ENCODE results near the gene TOP3B. TPM values are rescaled to one million over a fixed set of nuclear protein-coding genes. Genes with fewer than 3 reads are reported as not detected.

TOP3B gene
- total RNA-seq, 5 donors from 2014 or later (not counting 1 experiment from before 2014, with no cell fraction given), result 58.9 to 90.6 (median 65.9) TPM

DNA sequence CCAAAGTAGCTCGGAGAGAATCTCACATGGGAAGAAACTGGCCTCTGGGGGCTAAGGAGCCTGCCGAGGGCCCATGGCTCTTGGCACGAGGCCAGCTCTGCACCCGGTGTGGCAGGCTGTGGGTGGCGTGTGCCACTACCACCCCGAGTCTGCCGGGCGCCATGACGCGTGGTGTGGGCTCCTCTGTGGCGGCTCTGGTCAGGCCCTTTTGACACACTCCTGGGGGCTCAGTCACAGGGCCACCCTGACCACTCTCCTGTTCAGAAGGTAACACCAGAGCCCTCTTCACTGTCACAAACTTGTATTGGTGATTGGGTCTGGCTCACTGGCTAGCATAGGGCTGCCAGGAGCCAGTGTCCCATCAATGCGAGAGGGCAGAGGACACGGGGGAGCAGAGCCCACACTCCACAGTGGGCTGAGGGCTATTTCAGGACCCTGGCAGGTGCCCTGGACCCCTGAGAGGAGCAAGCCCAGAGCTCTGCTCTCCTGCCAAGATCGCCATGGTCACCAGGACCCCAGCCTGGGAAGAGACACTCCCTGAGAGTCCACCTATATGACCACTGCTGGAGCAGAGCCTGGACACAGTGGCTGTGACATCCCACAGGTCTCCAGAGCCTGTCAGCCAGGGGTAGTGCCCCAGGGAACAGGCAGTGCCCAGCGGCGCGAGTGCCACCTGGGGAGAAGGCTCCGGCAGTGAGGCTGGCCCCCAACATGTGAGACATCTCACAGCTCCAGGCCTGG lies 21.3 kb downstream of the TOP3B start:
- peaks cover 22% of the 10 kb centered on the region for H3K36me3 Mint-ChIP-seq
- ATAC-seq (replicated peaks in 1 of 4) (no peak), DNase-seq (no peak)
- H3K4me1 ChIP-seq (ENCODE audit: control insufficient read depth in 1 of 2, extremely low read depth in 1 of 2, insufficient read depth in 2 of 2, low read length in 2 of 2), result no peaks in the 10 kb centered on the region
- H3K27me3 Mint-ChIP-seq, result no peaks in the 10 kb centered on the region
- WGBS (ENCODE audit: insufficient coverage), result 93% methylated on average over 13 of the region's 18 CpGs
- peaks cover 31 to 48% of the 10 kb centered on the region in 2 donors for H3K36me3 ChIP-seq (ENCODE audit: control insufficient read depth in 2 of 2, extremely low read depth in 1 of 2, insufficient read depth in 1 of 2, low read length in 1 of 2)
- POLR2A ChIA-PET, result no interaction called here
- H3K4me1 Mint-ChIP-seq, result no peaks in the 10 kb centered on the region
- H3K9me3 ChIP-seq, result no peaks in the 10 kb centered on the region
- no peaks in the 10 kb centered on the region for H3K27me3 ChIP-seq (replicated peaks in 1 of 2; ENCODE audit: control insufficient read depth in 2 of 2, extremely low read depth in 1 of 2, insufficient read depth in 2 of 2, low read length in 1 of 2)
- H3K4me3 Mint-ChIP-seq, result no peak overlapping the region
- H3K27ac Mint-ChIP-seq, result no peak overlapping the region
- CTCF ChIA-PET, result no interaction called here
- no peak overlapping the region for H3K4me3 ChIP-seq (ENCODE audit: control insufficient read depth in 1 of 2, extremely low read depth in 1 of 2, low read length in 1 of 2)
- no peak overlapping the region for H3K27ac ChIP-seq (ENCODE audit: low read length)
- H3K9me3 Mint-ChIP-seq, result no peaks in the 10 kb centered on the region

DNA sequence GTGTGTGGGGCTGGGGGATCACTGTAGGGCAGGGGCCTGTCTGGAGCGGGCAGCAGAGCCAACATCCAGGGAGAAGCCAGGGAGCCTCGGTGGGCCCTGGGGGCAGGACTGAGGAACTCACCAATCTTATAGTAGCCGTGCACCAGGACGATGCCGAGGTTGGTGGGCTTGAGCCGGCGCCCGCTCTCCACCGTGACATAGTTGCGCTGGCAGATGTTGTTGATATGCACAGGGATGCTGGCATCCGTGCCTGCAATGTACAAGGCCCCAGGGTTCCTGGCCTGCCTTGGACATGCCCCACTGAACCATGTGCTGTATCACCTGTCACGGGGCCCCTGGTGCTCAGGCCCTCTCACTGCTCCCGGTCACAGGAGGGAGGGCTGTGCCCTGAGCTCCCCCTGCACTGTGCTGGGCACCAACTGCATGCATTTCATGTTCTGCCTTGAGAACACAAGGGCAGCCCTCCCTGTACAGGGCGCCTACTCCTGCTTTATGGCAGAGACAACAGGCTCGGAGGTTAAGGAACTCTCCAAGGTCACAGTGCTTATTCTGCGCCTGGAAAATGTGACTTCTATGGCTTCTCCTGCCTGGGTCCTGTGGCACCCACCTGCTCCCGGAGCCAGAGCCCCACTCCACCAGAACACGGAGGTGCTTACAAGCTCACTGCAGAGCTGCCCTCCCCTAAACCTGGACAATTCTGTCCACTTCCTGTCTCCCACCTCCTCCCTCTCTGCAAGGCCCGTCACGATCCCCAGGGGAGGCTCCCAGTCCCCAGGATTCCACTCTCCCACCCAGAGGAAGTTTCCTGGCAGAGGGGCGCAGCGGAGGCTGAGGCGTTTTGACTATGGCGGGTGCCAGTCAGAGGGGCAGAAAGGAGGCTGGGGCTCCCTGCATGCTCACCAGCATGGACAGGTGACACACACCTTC lies 22.1 kb downstream of the TOP3B start:
- H3K4me3 ChIP-seq (ENCODE audit: control insufficient read depth in 1 of 2, extremely low read depth in 1 of 2, low read length in 1 of 2), result no peak overlapping the region
- H3K9me3 ChIP-seq, result no peaks in the 10 kb centered on the region
- H3K36me3 ChIP-seq (ENCODE audit: control insufficient read depth in 2 of 2, extremely low read depth in 1 of 2, insufficient read depth in 1 of 2, low read length in 1 of 2), result peaks cover 26 to 42% of the 10 kb centered on the region in 2 donors
- ATAC-seq (replicated peaks in 1 of 4) (no peak), DNase-seq (no peak)
- H3K36me3 Mint-ChIP-seq, result peaks cover 22% of the 10 kb centered on the region
- H3K27me3 Mint-ChIP-seq, result no peaks in the 10 kb centered on the region
- CTCF ChIA-PET, result no interaction called here
- H3K27ac ChIP-seq (ENCODE audit: low read length), result no peak overlapping the region
- POLR2A ChIA-PET, result no interaction called here
- no peaks in the 10 kb centered on the region for H3K4me1 Mint-ChIP-seq
- no peaks in the 10 kb centered on the region for H3K4me1 ChIP-seq (ENCODE audit: control insufficient read depth in 1 of 2, extremely low read depth in 1 of 2, insufficient read depth in 2 of 2, low read length in 2 of 2)
- H3K27me3 ChIP-seq (replicated peaks in 1 of 2; ENCODE audit: control insufficient read depth in 2 of 2, extremely low read depth in 1 of 2, insufficient read depth in 2 of 2, low read length in 1 of 2), result no peaks in the 10 kb centered on the region
- WGBS (ENCODE audit: insufficient coverage), result 97% methylated on average over 19 of the region's 24 CpGs
- H3K27ac Mint-ChIP-seq, result no peak overlapping the region
- H3K4me3 Mint-ChIP-seq, result no peak overlapping the region
- no peaks in the 10 kb centered on the region for H3K9me3 Mint-ChIP-seq

DNA sequence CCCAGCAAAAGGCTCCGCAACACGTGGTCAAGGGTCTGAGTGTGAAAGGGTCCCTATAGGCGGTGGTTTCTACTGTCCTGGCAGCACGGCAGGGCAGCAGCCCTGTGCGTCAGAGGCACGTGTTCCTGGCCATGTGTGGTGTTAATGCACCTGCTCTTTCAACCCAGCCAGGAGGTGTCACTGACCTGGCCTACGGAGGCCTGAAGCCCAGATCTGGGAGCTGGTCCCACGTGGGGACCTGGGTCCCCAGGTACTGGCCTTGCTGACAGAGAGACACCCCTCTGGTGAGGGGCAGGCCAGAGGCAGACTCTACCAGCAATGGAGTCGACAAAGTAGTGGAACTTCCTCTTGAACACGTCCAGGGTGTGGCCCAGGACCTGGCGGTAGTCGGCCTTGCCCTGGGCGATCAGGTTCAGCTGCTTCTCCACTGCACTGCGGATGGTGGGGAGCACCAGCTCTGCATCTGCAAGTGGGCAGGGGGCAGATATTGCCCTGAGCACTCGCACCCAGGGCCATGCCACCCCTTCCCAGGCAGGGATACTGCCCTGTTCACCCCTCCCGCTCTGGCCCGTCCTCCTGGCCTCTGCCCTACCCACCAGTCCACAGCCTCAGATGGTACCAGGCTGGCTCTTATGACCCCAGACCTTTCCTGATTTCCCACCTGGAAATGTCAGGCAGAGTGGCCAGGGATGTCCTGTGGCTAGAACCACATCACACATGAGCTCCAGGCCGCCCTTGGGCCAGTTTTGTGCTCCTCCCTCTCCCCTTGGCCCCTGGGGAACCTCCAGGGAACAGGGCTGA lies 23.1 kb downstream of the TOP3B start:
- H3K36me3 ChIP-seq (ENCODE audit: control insufficient read depth in 2 of 2, extremely low read depth in 1 of 2, insufficient read depth in 1 of 2, low read length in 1 of 2), result peaks cover 23 to 33% of the 10 kb centered on the region in 2 donors

DNA sequence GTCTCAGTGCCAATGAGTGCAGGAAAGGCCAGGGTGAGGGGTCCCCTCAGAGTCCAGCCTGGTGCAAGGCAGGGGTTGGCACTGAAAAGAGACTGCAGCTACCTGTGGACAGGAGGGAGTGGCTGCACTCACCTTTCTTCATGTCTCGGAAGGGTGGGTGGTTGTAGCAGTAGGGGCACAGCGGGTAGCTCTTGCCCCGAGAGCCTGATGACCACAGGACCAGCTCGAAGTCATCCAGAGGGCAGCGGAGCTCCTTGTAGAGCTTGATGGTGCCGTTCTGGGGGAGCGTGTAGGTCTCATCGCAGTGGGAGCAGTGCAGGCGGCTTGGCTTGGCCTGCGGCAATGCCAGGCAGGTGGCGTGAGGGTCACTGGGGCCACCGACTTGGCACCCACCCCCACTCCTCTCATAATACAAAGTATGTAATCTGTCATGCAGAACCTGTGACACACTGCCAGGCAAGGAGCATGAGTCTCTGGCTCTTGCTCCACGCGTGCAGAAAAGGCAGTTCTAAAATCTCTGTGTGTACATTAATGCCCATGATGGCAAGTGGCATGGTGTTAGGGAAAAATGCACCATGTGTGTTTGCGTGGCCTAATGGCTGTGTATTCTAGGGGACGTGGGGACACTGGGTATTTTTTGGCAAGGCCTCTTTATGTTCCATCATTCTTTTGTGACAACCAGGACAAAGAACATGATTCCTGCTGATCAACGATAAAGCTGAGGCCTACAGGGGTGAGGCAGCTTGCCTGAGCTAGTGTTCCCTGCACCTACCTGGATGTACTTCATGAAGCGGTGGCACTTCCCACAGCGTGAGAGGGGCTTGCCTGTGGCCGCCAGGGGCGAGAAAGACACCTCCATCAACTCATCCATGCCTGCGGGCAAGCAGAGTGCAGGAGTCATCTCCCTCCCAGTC lies 24.0 kb downstream of the TOP3B start:
- no peak overlapping the region for H3K4me3 ChIP-seq (ENCODE audit: control insufficient read depth in 1 of 2, extremely low read depth in 1 of 2, low read length in 1 of 2)
- ATAC-seq (replicated peaks in 1 of 4), result no peak
- ChIA-PET CTCF (interaction anchor here in 1 of 2 donors (1.5 kb wide), 1 partner anchor 14 kb away, joined by 4 read pairs; no protein-coding TSS in a partner anchor), POLR2A (no interaction called here)
- peaks cover 16 to 24% of the 10 kb centered on the region in 2 donors for H3K36me3 ChIP-seq (ENCODE audit: control insufficient read depth in 2 of 2, extremely low read depth in 1 of 2, insufficient read depth in 1 of 2, low read length in 1 of 2)
- Mint-ChIP-seq H3K4me1 (no peaks in the 10 kb centered on the region), H3K4me3 (no peak overlapping the region), H3K36me3 (peaks cover 16% of the 10 kb centered on the region), H3K9me3 (no peaks in the 10 kb centered on the region), H3K27ac (no peak overlapping the region), H3K27me3 (no peaks in the 10 kb centered on the region)
- DNase-seq, result no peak
- no peaks in the 10 kb centered on the region for H3K9me3 ChIP-seq
- no peaks in the 10 kb centered on the region for H3K27me3 ChIP-seq (replicated peaks in 1 of 2; ENCODE audit: control insufficient read depth in 2 of 2, extremely low read depth in 1 of 2, insufficient read depth in 2 of 2, low read length in 1 of 2)
- H3K4me1 ChIP-seq (ENCODE audit: control insufficient read depth in 1 of 2, extremely low read depth in 1 of 2, insufficient read depth in 2 of 2, low read length in 2 of 2), result no peaks in the 10 kb centered on the region
- H3K27ac ChIP-seq (ENCODE audit: low read length), result no peak overlapping the region
- 97% methylated on average over 15 of the region's 22 CpGs for WGBS (ENCODE audit: insufficient coverage)

More for the DNA sequence above, 23.1 kb downstream of the TOP3B start:
- H3K27me3 ChIP-seq (replicated peaks in 1 of 2; ENCODE audit: control insufficient read depth in 2 of 2, extremely low read depth in 1 of 2, insufficient read depth in 2 of 2, low read length in 1 of 2), result no peaks in the 10 kb centered on the region
- POLR2A ChIA-PET, result no interaction called here
- peaks cover 18% of the 10 kb centered on the region for H3K36me3 Mint-ChIP-seq
- ATAC-seq (replicated peaks in 1 of 4), result peak in 1 of 4 experiments; percentile 12
- H3K4me1 ChIP-seq (ENCODE audit: control insufficient read depth in 1 of 2, extremely low read depth in 1 of 2, insufficient read depth in 2 of 2, low read length in 2 of 2), result no peaks in the 10 kb centered on the region
- CTCF ChIA-PET, result interaction anchor here in 1 of 2 donors (1.5 kb wide), 1 partner anchor 13 kb away, joined by 4 read pairs; no protein-coding TSS in a partner anchor
- no peak overlapping the region for H3K27ac Mint-ChIP-seq
- H3K9me3 ChIP-seq, result no peaks in the 10 kb centered on the region
- H3K27me3 Mint-ChIP-seq, result no peaks in the 10 kb centered on the region
- H3K4me3 Mint-ChIP-seq, result no peak overlapping the region
- no peak for DNase-seq
- no peak overlapping the region for H3K27ac ChIP-seq (ENCODE audit: low read length)
- WGBS (ENCODE audit: insufficient coverage), result 93% methylated on average over 15 of the region's 18 CpGs
- no peaks in the 10 kb centered on the region for H3K4me1 Mint-ChIP-seq
- no peak overlapping the region for H3K4me3 ChIP-seq (ENCODE audit: control insufficient read depth in 1 of 2, extremely low read depth in 1 of 2, low read length in 1 of 2)
- no peaks in the 10 kb centered on the region for H3K9me3 Mint-ChIP-seq

DNA sequence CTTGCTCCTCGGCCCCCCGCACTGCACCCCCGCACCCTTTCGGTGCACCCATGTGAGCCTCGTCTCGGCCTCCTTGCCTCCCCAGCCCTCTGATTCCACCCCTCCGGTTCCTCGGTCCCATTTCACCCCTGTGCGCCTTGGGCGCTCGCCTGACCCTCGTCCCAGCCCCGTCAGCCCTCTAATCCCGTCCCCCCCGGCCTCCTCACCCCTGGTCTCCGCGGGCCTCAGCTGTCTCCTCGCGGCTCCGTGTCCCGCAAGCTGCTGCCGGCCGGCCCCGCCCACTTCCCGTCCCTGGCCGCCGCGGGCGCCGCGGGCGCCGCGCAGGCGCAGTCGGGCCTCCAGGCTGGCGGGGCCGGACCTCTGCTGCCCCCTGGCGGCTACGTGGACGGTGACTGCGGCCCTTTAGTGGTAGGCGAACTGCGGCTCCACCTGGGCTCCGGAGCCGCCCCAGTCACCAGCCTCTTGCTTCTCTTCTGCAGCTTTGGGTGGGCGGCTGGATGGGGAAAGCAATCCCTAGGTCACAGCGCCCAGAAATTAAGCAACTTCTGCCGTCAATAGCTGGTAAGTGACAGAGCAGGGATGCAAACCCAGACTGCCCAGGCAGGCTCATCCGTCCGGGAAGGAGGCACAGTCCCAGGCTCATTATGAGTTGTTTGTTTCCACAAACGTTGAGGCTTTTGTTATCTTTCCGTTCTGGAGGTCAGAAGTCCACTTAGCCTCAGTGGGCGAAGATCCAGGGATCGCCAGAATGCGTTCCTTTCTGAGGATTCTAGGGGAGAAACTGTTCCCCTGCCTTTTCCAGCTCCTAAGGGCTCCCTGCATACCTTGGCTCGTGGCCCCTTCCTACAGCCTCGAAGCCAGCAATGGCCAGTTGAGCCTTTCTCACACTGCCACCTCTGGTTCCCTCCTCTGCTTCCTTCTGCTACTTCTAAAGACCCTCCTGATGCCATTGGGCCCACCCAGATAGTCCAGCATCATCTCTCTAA lies 29.7 kb downstream of the TOP3B start, which contains the start of gene PPM1F:
PPM1F (minus strand) TSS at position 263 of the 986 bp plus-strand sequence. CDS start 6,800 bp downstream, outside the sequence.
- WGBS (ENCODE audit: insufficient coverage), result 13% methylated on average over 49 of the region's 58 CpGs
- Mint-ChIP-seq H3K4me3 (peak within 1 kb of the TSS; percentile 78 to 82 (median 79)), H3K27me3 (no peaks in the 10 kb centered on the region), H3K4me1 (peaks cover 12 to 18% (median 12%) of the 10 kb centered on the region in 3 donors), H3K9me3 (no peaks in the 10 kb centered on the region), H3K36me3 (no peaks in the 10 kb centered on the region), H3K27ac (peak within 1 kb of the TSS in 1 of 2 donors; percentile 71)
- H3K27me3 ChIP-seq (replicated peaks in 1 of 2; ENCODE audit: control insufficient read depth in 2 of 2, extremely low read depth in 1 of 2, insufficient read depth in 2 of 2, low read length in 1 of 2), result peaks cover 0 to 9% of the 10 kb centered on the region in 2 experiments
- CTCF ChIA-PET, result interaction anchor here (0.6 to 1.3 kb wide), 10 partner anchors 13 to 240 kb away, joined by 3 to 9 read pairs (median 4); partner anchors contain the start of genes MAPK1 (in 1 of the 2) and TOP3B (in 1 of the 2)
- POLR2A ChIA-PET, result no interaction called here
- ATAC-seq (replicated peaks in 1 of 4) (peak; percentile 88 to 92 (median 88)), DNase-seq (peak; percentile 72 to 96 (median 88))
- H3K4me1 ChIP-seq (ENCODE audit: control insufficient read depth in 1 of 2, extremely low read depth in 1 of 2, insufficient read depth in 2 of 2, low read length in 2 of 2), result peaks cover 0 to 21% of the 10 kb centered on the region in 2 experiments
- H3K27ac ChIP-seq (ENCODE audit: low read length), result no peak within 1 kb of the TSS
- no peaks in the 10 kb centered on the region for H3K9me3 ChIP-seq
- peak within 1 kb of the TSS; percentile 74 to 79 for H3K4me3 ChIP-seq (ENCODE audit: control insufficient read depth in 1 of 2, extremely low read depth in 1 of 2, low read length in 1 of 2)
- no peaks in the 10 kb centered on the region for H3K36me3 ChIP-seq (ENCODE audit: control insufficient read depth in 2 of 2, extremely low read depth in 1 of 2, insufficient read depth in 1 of 2, low read length in 1 of 2)

Data from T-cell (primary cell).